Esophagus muscularis mucosa (tissue), 3 donors: Measurements from ENCODE around the gene JMJD4.

Source experiments
- EP300 ChIP-seq: sonication (generic); formaldehyde crosslinking; IDR thresholded peaks from one replicate; pipeline ENCODE4 v1.6.1; 2017; ENCODE audit warnings: antibody characterized with exemption
- TF ChIP-seq, protein P1 (sequence below), 3 experiments: fragments of 200-600 bp in 2 of 3; fragments of 450-650 bp in 1 of 3; sonication (generic) in 2 of 3; IDR thresholded peaks; one replicate each; pipeline ENCODE4 v1.5.1; 2017 to 2019; ENCODE audit warnings: antibody characterized with exemption in 3 of 3, mild to moderate bottlenecking in 2 of 3, moderate library complexity in 1 of 3

DNA sequence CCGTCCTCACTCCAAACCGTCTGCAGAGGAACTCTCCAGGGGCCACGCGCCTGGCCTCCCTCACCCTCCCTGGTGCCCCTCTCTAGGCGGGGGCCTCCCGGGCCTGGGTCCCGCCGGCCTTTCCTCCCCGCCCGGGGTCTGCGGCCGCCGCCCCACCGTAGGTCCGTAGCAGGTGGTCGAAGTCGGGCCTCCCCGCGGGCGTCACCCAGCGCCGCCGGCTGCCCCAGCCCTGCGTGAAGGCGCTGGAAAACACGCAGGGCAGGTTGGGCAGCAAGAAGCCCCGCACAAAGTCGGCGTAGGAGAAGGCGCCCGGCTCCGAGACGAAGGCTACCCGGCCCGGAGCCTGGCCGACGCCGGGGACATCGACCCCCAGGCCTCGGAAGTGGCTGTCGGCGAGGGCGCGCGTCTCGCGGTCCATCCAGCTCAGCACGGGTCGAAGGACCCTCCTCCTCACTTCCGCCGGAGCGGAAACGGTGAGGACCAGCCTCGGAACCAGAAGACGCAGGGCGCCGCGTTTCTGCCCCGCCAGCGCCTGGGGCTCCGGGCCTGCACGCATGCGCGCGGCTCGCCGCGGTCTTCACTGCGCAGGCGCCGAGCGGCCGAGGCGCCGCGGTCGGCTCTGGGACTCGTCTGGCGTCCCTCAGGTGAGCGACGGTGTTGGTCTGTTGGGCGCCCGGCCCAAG, at the start of gene JMJD4, which contains the start of gene SNAP47:
- no peak for TF ChIP-seq EP300
- TF ChIP-seq, protein P1, sequence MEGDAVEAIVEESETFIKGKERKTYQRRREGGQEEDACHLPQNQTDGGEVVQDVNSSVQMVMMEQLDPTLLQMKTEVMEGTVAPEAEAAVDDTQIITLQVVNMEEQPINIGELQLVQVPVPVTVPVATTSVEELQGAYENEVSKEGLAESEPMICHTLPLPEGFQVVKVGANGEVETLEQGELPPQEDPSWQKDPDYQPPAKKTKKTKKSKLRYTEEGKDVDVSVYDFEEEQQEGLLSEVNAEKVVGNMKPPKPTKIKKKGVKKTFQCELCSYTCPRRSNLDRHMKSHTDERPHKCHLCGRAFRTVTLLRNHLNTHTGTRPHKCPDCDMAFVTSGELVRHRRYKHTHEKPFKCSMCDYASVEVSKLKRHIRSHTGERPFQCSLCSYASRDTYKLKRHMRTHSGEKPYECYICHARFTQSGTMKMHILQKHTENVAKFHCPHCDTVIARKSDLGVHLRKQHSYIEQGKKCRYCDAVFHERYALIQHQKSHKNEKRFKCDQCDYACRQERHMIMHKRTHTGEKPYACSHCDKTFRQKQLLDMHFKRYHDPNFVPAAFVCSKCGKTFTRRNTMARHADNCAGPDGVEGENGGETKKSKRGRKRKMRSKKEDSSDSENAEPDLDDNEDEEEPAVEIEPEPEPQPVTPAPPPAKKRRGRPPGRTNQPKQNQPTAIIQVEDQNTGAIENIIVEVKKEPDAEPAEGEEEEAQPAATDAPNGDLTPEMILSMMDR (IDR thresholded peaks at IDR 0.05) = peak in 1 of 3 experiments; percentile 44
